ENCODE measurements around the gene NRSN1. TPM values are rescaled to one million over a fixed set of nuclear protein-coding genes. Genes with fewer than 3 reads are reported as not detected.
"Not testable (repeated sequence)": the region's sequence is repeated elsewhere in the genome, so short reads cannot be mapped to it uniquely, and the experiment has no call there.

NRSN1 gene
- total RNA-seq, 1 donor from 2014 or later = not detected

DNA sequence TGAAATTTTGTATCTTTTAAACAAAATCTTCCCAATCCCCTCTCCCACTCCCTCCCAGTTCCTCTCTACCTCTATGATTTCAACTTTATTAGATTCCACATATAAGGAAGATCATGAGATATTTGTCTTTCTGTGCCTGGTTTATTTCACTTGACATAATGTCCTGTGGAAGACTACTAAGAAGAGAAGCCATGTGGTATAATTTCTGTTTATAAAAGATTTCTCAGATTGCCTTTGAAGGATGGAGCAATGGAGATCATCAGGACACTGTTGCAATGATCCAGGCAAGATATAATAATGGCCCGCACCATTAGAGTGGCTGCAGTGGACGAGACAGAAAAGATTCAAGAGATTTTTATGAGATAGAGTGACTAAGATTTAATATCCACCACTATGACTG, 13.1 kb downstream of the NRSN1 start:
- TF ChIP-seq, protein P1, sequence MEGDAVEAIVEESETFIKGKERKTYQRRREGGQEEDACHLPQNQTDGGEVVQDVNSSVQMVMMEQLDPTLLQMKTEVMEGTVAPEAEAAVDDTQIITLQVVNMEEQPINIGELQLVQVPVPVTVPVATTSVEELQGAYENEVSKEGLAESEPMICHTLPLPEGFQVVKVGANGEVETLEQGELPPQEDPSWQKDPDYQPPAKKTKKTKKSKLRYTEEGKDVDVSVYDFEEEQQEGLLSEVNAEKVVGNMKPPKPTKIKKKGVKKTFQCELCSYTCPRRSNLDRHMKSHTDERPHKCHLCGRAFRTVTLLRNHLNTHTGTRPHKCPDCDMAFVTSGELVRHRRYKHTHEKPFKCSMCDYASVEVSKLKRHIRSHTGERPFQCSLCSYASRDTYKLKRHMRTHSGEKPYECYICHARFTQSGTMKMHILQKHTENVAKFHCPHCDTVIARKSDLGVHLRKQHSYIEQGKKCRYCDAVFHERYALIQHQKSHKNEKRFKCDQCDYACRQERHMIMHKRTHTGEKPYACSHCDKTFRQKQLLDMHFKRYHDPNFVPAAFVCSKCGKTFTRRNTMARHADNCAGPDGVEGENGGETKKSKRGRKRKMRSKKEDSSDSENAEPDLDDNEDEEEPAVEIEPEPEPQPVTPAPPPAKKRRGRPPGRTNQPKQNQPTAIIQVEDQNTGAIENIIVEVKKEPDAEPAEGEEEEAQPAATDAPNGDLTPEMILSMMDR (IDR thresholded peaks at IDR 0.05; ENCODE audit: borderline replicate concordance) = no peak
- no peaks in the 10 kb centered on the region for H3K36me3 ChIP-seq

DNA sequence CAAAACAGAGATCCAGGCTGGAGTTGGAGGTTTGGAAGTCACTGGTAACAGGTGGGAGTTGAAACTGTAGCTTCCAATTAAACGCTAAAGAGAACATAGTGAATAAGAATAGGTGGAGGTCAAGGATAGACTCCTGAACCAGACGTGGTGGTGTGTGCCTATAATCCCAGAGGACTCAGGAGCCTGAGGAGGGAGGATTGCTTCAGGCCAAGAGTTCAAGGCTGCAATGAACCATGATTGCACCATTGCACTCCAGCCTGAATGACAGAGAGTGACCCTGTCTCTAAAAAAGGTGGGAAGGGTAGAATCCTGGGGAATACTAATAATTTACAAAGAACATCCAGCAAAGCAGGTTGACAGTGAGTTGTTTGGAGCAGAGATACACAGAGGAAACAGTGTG, 13.6 kb downstream of the NRSN1 start:
- Histone ChIP-seq H3K27me3 (ENCODE audit: low read depth) (peaks cover 16% of the 10 kb centered on the region), H3K4me1 (no peaks in the 10 kb centered on the region), H3K36me3 (no peaks in the 10 kb centered on the region), H3K27ac (replicated peaks) (no peak overlapping the region), H3K4me3 (no peak overlapping the region), H3K9me3 (replicated peaks) (peaks cover 3% of the 10 kb centered on the region)
- intact Hi-C loops (cut with micrococcal nuclease) = no loop called here
- TF ChIP-seq, protein P1 (IDR thresholded peaks at IDR 0.05; ENCODE audit: borderline replicate concordance) = no peak
- DNase-seq = no peak

More for the DNA sequence above, 13.1 kb downstream of the NRSN1 start:
- H3K27me3 ChIP-seq (ENCODE audit: low read depth) = peaks cover 21% of the 10 kb centered on the region
- no peaks in the 10 kb centered on the region for H3K4me1 ChIP-seq
- intact Hi-C loops (cut with micrococcal nuclease) = no loop called here
- no peak for DNase-seq
- H3K4me3 ChIP-seq = no peak overlapping the region
- no peak overlapping the region for H3K27ac ChIP-seq (replicated peaks)
- peaks cover 3% of the 10 kb centered on the region for H3K9me3 ChIP-seq (replicated peaks)

DNA sequence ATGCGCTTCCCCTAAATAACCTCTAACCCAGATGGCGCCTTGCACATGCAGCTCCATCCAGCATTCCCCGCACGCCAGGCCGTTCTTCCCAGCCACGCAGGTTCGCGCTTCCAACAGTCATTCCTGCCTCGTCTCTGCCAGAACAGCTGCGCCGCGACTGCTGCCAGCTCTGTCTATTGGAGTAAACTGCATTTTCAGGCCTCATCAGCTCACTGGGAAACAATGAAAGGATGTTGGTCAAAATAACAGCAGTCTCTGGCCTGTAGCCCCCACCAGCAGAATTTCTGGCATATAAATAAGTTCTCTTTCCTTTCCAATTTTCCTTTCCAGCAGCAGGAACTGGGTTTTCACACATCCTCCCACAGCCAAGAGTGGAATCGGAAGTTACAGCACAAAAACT, 14.6 kb downstream of the NRSN1 start:
- intact Hi-C loops (cut with micrococcal nuclease) = no loop called here
- DNase-seq = peak; percentile 62
- H3K9me3 ChIP-seq (replicated peaks) = peaks cover 3% of the 10 kb centered on the region
- peaks cover 7% of the 10 kb centered on the region for H3K27me3 ChIP-seq (ENCODE audit: low read depth)
- no peak overlapping the region for H3K27ac ChIP-seq (replicated peaks)
- H3K4me1 ChIP-seq = no peaks in the 10 kb centered on the region
- TF ChIP-seq, protein P1 (IDR thresholded peaks at IDR 0.05; ENCODE audit: borderline replicate concordance) = no peak
- no peaks in the 10 kb centered on the region for H3K36me3 ChIP-seq
- H3K4me3 ChIP-seq = no peak overlapping the region

DNA sequence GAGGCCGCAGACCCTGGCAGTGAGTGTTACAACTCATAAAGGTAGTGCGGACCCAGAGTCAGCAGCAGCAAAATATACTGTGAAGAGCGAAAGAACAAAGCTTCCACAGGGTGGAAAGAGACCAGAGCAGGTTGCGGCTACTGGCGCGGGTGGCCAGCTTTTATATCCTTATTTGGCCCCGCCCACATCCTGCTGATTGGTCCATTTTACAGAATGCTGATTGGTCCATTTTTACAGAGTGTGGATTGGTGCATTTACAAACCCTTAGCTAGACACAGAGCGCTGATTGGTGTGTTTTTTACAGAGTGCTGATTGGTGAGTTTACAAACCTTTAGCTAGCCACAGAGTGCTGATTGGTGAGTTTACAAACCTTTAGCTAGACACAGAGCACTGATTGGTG, 16.7 kb downstream of the NRSN1 start:
- H3K4me1 ChIP-seq; intact Hi-C loops (cut with micrococcal nuclease); H3K4me3 ChIP-seq; H3K27ac ChIP-seq (replicated peaks); DNase-seq; H3K27me3 ChIP-seq (ENCODE audit: low read depth); H3K9me3 ChIP-seq (replicated peaks); H3K36me3 ChIP-seq: not testable (repeated sequence)

DNA sequence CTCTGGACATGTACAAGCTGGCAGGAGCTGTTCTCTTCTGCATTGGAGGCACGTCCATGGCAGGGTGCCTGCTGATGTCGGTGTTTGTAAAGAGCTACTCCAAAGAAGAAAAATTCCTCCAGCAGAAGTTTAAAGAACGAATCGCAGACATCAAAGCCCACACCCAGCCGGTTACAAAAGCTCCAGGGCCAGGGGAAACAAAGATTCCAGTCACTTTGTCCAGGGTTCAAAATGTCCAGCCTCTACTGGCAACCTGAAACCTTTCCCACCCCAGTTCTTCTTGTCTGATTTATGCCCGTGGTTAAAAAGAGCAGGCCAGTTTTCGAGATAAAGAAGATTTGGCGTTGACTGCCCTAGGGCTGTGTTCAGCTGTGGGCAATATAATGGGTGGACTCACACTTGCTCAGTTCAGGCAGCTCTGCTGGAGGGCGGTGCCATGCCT, 19.7 kb downstream of the NRSN1 start:
- Histone ChIP-seq H3K27me3 (ENCODE audit: low read depth) (peaks cover 14% of the 10 kb centered on the region), H3K9me3 (replicated peaks) (peaks cover 3% of the 10 kb centered on the region), H3K4me3 (no peak overlapping the region), H3K4me1 (no peaks in the 10 kb centered on the region), H3K27ac (replicated peaks) (no peak overlapping the region), H3K36me3 (no peaks in the 10 kb centered on the region)
- TF ChIP-seq, protein P1 (IDR thresholded peaks at IDR 0.05; ENCODE audit: borderline replicate concordance) = no peak
- intact Hi-C loops (cut with micrococcal nuclease) = no loop called here
- DNase-seq = no peak

DNA sequence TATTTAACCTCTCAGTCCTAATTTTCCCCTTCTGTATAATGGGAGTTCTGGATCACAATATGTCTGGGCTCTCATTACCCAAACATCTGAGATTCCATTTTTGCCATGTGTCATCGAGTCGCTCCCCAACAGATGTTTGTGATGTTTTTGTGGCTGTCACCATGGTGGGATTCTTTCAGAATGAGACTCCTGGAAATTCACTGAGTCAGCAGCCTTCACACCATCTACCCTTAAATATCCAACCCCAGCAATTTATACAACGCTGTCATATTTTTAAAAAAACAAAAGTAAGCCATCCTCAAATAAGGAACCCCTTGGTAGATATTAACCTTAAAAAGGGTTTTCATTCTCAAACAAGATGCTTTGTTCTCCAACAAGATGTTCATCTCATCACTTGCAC, 20.9 kb downstream of the NRSN1 start:
- TF ChIP-seq, protein P1 (IDR thresholded peaks at IDR 0.05; ENCODE audit: borderline replicate concordance) = no peak
- DNase-seq = no peak
- H3K4me1 ChIP-seq = no peaks in the 10 kb centered on the region
- peaks cover 2% of the 10 kb centered on the region for H3K9me3 ChIP-seq (replicated peaks)
- intact Hi-C loops (cut with micrococcal nuclease) = no loop called here
- no peaks in the 10 kb centered on the region for H3K36me3 ChIP-seq
- H3K27ac ChIP-seq (replicated peaks) = no peak overlapping the region
- peaks cover 14% of the 10 kb centered on the region for H3K27me3 ChIP-seq (ENCODE audit: low read depth)
- no peak overlapping the region for H3K4me3 ChIP-seq

All from left ventricle myocardium inferior (tissue), 1 donor.